Fibroblast of skin of right biceps (primary cell): Measurements from ENCODE around the gene PSMC6.
"Not testable (repeated sequence)": the region's sequence is repeated elsewhere in the genome, so short reads cannot be mapped to it uniquely, and the experiment has no call there.

Experiments used
- DNase-seq: peaks from one replicate; pipeline ENCODE4 v3.0.0-alpha.2; 2013

PSMC6 gene

DNA sequence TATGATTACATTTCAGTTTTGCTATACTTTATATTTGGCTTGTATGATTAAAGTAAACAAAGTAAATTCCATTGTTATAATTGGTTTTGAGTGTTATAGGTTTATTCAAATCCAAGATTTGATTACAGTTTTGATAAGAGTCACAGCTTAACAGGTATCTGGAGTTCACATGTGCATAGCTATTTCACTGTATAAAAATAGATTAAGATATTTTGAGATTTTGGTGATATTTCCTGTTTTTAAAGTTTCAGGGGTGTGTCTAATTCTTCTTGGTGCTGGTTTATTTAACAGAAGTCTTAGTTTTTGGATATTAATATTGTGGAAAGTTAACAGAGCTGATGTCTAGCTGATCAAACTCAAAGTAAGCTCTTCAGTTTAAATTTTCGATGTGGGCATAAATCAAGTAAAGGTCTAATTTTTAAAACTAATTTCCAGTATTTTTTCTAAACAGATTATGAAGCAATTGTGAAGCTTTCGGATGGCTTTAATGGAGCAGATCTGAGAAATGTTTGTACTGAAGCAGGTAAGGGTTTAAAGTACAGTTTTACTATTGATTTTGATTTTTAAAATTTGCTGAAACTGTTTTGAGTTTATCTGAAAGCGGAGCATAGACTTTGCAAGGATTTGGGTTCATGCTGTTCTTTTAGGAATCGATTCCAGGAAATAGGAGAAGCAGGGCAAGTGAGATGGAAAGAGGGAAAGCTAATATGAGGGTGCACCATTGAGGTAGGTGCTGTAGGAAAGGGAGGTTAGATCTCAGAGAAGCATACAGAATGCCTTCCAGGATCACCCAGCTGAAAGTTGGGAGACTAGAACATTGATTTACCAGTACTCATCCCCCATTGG is 16.7 kb downstream of the PSMC6 start:
- no peak for DNase-seq

DNA sequence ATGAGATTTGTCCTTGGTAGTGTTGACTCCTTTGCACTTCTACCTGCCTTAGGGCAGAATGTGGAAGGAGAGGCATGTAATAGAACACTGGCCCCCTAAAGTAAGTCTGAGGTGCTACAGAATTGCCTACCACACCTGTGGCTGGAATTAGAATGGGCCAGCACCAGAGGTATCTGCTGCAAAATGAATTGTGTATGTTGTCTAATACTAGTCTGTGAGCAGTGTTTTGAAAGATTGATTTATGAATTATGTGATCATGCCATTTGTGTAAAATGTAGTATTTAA is 17.3 kb downstream of the PSMC6 start:
- DNase-seq = no peak

DNA sequence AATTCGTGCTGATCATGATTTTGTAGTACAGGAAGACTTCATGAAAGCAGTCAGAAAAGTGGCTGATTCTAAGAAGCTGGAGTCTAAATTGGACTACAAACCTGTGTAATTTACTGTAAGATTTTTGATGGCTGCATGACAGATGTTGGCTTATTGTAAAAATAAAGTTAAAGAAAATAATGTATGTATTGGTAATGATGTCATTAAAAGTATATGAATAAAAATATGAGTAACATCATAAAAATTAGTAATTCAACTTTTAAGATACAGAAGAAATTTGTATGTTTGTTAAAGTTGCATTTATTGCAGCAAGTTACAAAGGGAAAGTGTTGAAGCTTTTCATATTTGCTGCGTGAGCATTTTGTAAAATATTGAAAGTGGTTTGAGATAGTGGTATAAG is 20.5 kb downstream of the PSMC6 start:
- DNase-seq = not testable (repeated sequence)

DNA sequence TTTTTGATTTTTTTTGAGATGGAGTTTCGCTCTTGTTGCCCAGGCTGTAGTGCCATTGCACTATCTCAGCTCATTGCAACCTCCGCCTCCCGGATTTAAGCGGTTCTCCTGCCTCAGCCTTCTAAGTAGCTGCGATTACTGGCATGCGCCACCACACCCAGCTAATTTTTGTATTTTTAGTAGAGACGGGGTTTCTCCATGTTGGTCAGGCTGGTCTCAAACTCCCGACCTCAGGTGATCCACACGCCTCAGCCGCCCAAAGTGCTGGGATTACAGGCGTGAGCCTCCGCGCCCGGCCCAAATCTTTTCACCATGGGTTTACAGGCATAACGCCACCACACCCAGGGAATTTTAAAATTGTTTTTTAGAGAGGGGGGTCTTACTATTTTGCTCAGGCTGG is 22.0 kb downstream of the PSMC6 start:
- not testable (repeated sequence) for DNase-seq

DNA sequence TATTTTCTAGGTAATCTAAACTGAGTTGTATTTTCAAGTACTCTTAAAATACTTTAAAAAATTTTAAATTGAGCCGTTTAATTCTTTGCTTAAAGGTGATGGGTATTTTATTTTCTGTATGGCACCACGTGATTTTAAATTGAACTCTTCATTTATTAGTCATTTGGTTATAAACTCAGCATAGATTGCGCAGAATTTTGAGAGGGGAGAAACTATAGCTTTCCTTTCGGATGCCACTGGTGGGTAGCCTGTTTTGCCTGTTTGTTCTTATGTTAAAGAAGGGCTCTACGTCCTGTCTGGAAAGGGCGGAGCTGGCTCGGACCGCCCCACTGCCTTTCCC is 22.6 kb downstream of the PSMC6 start:
- DNase-seq = no peak

DNA sequence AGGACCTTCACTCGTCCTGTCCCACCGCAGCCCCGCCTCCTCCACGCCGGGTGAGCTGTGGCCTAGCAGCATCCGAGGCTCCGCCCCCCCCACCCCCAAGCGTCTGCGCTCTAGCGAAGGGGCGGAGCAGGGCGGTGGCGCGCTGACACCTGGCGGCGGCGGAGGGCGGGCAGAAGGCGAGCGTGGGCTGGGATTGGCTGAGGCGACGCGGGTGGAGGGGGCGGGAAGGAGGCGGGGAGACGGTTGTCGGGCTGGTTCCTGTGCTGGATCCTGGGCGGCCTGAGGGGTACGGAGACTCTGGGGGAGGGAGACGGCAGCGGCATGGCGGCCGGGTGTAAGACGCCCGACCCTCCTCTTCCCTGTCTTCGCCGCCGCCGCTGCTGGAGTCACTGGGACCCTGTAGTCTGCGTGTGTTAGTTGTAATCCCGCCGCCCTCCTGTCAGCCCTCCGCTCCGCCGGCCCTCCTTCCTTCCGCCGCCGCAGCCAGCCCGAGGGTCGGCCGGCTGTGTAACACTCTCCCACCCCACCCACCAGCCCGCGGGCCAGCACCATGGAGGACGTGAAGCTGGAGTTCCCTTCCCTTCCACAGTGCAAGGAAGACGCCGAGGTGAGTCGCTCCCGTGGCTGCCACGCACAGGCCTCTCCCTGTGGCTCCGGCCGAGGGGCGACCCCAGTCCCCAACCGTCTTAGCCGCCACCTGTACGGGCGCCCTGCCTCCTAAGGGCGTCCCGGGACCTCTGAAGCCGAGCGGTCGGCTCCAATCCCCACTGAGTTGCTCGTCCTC is 23.1 kb downstream of the PSMC6 start, which contains the start of gene STYX:
Gene STYX, plus strand, starts transcription at position 242 of the 784 bp plus-strand sequence. Its CDS starts 309 bp downstream, at position 551.
- peak; percentile 98 for DNase-seq

DNA sequence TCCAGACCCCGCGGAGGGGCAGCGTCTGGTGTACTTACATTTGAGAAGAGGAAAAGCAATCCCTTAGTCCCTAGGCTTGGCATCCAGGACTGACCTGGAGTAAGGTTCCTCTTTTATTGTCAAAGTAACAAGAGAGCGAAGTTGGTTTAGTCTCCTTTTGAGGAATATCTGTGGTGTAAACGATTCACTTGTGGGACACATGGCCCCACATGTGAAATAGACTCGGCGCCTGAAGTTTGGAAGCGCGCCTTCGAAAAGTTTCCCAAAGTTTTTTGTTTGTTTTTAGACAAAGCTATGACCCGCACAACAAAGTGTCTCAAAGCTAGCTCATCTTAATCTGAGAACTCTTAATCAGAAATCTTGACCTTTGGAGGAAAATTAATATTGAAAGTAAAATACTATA is 23.7 kb downstream of the PSMC6 start:
- DNase-seq = peak; percentile 17

DNA sequence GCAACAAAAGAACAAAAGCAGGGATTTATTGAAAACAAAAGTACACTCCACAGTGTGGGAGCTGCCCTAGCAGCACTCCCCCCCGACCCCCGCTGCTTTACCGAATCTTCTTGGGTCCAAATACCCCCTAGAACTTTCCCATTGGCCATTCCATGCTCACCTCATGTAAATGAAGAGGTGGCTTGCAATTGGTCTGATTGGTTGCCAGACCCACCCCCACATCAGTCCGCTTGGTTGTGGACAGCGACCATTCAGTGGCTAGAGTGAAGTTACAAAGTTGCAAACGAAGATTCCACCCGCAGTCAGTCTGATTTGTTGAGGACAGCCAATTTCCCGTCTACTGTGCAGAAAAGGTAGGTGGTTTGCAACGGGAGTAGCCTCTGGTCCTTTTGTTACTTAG is 26.8 kb downstream of the PSMC6 start:
- DNase-seq = no peak

DNA sequence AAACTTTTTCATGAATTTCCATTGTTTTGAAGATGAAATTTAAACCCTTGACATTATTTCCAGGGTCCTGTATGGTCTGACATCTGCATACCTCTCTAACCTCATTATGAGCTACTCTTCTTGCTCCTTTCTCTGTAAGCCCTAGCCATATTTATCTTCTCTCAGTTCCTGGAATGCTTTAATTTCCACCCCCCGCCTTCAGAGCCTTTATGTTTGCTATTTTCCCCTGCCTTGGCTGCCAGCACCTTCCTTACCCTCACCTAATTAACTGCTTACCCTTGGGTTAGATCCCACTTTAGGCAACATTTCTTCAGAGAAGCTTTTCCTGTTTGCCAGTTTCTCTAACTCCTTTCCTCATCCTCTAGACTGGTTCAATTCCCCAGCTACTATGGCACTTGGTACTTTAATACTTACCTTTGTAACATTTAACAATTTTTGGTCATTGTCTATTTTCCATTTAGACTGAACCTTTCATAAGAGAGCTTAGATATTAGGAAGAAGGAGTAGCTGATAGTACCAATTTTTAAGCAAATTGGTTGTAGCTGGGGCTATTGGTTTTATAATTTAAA is 29.0 kb downstream of the PSMC6 start:
- no peak for DNase-seq

DNA sequence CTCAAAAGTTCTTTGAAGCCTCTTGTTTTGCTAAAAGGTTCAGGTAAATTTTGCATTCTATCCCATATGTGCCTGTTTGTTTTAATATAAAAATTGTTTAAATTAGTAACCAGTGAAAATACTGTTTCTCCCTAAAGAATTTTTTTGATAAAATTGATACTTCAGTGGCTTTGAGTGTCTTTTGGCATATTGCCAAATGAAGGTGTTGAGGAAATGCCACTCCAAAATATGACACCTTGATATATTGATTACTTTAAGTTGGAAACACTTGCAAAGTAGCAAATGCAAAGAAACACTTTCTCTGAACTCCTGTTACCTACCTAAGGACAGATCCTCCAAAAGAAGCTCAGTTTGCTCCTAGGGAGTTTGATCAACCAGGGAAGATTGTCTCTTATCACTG is 31.4 kb downstream of the PSMC6 start:
- DNase-seq = no peak

DNA sequence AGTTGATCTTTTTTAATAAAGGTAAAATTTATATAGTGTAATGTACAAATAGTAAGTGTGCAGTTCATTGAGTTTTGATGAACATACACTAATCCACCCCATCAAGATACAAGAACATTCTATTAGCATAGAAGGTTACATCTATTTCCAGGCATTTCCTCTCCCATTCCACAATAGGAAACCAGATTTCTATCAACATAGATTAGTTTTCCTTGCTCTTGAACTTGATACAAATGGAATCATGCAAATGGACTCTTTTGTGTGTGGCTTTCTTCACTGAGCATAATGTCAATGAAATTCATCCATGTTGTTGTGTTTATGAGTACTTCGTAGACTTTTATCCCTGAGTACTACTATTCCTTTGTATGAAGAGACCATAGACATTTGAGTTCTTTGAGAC is 33.8 kb downstream of the PSMC6 start:
- DNase-seq = no peak

DNA sequence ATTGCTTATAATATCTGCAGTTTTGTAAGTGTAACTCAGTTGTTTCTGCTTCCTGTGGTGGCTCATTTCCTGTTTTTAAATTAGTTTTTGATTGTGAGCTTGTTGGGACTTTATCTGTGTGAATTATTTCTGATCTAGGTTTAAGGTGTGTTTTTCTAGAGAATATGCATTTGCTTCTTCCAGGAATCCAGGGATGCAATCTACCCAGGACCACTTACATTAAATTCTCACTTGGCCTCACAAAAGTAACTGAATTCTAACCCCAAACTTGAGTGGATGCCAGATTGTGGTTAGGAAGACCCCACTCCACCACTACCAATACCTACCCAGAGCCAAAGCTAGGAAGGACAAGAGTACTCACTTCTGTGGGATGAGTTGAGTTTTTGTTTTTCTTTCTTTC is 34.9 kb downstream of the PSMC6 start:
- no peak for DNase-seq

DNA sequence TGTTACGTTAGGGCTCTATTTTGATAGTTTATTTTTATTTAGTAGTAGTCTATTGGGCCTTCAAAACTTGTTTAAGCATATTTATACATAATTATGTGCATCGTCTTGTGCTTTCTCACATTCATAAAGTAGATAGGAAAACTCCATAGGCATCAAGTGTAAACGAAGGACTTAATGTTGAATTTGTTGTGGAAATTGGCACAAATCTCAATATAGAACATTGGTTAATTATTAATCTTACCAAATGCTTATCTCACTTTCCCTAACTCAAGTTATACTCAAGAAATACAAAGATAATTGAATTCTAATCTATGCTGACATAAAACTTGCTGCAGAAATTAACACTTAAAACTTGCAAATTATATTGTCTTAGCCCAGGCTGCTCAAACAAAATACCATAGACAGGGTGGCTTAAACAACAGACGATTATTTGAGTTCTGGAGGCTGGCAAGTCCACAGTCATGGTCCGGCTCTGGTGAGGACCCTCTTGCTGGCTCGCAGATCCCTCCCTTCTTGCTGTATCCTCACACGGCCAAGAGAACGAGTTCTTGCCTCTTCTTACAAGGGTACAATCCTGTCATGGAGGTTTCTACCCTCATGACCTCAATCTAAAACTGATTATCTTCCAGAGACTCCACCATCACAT is 41.8 kb downstream of the PSMC6 start:
- DNase-seq = no peak

DNA sequence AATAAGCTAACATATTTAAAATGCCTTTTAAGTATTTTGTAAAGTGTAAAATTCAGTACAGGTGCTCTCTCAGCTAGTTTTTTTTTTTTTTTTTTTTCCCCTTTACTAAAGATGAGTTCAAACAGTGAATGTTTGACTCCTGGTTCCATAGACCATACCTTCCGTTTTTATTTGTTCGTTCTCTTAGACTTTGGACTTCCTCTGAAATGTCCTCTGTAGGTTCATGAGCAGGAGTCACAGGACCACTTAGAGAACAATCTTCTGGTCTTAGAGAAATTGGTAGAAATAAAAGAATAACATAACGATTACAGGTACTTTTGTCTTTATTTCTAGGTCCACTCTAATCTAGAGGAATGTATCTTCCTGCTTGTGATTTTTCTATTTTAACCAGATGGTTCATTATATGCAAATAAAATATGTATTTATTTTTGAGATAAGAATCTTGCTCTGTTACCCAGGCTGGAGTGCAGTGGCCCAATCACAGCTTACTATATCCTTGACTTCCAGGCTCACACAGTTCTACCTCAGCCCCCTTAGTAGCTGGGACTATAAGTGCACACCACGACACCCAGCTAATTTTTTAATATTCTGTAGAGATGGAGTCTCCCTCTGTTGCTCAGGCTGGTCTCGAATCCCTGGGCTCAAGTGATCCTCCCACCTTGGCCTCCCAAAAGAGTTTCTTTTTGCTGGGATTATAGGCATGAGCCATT is 48.8 kb downstream of the PSMC6 start:
- no peak for DNase-seq

DNA sequence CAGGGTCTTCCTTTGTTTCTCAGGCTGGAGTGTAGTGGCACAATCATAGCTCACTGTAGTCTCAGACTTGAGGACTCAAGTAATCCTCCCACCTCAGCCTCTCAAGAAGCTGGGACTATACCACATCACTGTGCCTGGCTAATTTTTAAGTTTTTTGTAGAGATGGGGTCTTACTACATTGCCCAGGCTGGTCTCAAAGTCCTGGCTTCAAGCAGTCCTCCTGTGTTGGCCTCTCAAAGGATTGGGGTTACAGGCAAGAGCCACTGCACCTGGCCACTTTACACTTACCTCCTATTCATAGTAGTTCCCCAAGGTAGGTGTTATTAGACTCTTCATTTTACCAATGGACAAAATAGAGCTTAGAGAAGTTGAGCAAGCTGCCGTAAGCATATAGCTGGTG is 52.1 kb downstream of the PSMC6 start:
- DNase-seq = no peak

DNA sequence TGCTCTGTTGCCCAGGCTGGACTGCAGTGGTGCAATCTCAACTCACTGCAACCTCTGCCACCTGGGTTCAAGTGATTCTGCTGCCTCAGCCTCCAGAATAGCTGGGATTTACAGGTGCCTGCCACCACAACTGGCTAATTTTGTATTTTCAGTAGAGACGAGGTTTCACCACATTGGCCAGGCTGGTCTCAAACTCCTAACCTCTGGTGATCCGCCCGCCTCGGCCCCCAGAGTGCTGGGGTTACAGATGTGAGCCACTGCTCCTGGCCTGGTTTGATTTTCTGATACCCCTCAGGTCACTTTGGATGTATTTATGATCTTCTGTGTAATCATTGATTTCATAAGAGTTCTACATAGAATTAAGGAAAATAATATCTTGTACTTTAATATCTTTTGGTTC is 55.9 kb downstream of the PSMC6 start:
- DNase-seq = not testable (repeated sequence)

DNA sequence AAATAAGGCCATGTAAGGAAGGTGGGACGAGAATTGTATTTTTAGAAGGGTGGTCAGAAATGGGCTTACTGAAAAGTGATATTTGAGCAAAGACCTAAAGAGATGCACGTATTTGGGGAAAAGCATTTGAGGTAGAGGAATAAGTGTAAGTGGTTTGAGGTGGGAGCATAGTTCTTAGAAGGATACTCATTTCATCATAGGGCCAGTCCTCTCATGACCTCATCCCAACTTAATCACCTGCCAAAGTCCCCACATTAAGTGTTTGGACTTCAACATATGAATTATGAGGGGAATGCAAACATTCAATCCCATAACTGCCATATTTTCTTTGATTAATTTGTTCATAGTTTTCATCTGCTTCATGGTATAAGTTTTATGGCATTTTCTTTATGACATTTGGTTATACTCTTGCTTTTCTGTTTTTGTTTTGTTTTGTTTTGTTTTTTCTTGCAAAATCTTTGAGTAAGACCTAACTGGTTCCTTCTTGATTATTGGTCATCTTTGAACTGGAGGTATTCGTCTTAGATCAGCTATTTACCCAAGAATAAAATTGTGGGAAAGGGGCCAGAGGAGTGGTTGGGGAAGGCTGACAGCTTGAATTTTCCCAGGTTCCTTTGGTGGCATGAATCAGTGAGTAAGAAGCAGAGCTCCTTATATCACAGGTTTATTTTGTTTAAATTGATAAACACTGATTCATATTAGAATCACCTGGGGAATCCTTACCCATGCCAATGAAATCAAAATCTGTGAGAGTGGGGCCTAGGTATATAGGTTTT is 60.2 kb downstream of the PSMC6 start:
- DNase-seq = no peak

DNA sequence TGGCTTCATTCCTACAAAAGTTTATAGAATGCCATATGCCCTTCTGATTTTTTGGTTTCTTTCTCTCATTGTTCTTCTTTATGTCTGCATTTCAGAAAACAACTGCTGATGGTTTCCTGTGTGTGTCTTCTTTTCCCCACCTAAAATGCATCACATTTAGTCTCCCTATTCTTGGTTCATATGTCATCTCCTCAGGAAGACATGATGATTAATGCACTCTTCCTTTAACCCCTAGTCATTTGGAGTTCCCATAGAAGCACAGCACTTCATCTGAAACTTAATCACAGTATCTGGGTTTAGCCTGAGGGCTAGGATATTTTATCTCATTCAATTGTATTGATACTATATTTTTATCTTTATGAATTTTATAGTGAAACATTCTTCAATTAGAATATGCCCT is 62.9 kb downstream of the PSMC6 start:
- DNase-seq = no peak

DNA sequence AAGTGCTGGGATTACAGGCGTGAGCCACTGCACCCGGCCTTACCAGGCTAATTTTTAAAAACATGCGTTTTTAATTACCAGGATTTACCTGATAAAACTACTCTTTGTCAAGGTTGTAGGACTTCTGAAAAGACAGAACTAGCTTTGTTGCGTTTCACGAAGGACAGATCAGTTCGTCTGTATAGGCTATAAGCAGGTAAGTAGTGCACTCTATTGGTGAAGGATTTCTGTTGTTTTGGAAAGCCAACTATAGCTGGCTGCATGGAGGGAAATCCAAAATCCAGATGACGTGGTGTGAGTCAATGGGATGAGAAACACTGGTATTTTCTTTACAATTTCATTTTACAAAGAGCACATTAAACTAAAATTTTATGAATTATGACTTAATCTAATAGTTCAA is 69.8 kb downstream of the PSMC6 start:
- no peak for DNase-seq
